Uterus (tissue), 4 donors: ENCODE results near the gene FHAD1. TPM values are rescaled to one million over a fixed set of nuclear protein-coding genes. Genes with fewer than 3 reads are reported as not detected.

Experiments used
- DNase-seq, 2 donors: peaks; one replicate each; pipeline ENCODE4 v3.0.0-alpha.2; 2019 to 2020
- H3K27ac ChIP-seq, 2 donors: fragments of 200-600 bp; sonication (generic); 1 replicate in 1 of 2; 2 replicates in 1 of 2; pipeline ENCODE4 v1.5.1; 2016 to 2018
- H3K27me3 ChIP-seq, 2 donors: fragments of 200-600 bp; sonication (generic); one replicate each; pipeline ENCODE4 v1.5.1; 2018 to 2019; ENCODE audit warnings: control low read depth in 1 of 2
- H3K36me3 ChIP-seq, 2 donors: fragments of 200-600 bp; sonication (generic); one replicate each; pipeline ENCODE4 v1.5.1; 2019; ENCODE audit warnings: control low read depth in 1 of 2
- H3K4me1 ChIP-seq, 2 donors: fragments of 200-600 bp; sonication (generic); one replicate each; pipeline ENCODE4 v1.5.1; 2018 to 2019; ENCODE audit warnings: control low read depth in 1 of 2
- H3K4me3 ChIP-seq, 2 donors: fragments of 200-600 bp; sonication (generic); 1 replicate in 1 of 2; 2 replicates in 1 of 2; pipeline ENCODE4 v1.5.1; 2018 to 2019; ENCODE audit warnings: mild to moderate bottlenecking in 1 of 2
- H3K9me3 ChIP-seq, 2 donors: fragments of 200-600 bp; sonication (generic); one replicate each; pipeline ENCODE4 v1.5.1; 2019; ENCODE audit warnings: control low read depth in 1 of 2
- POLR2A ChIP-seq, 2 donors: fragments of 450-650 bp; IDR thresholded peaks; one replicate each; pipeline ENCODE4 v1.6.1; 2016; ENCODE audit warnings: antibody characterized with exemption in 2 of 2, mild to moderate bottlenecking in 1 of 2, moderate library complexity in 1 of 2
- intact Hi-C: fragments of 100-400 bp; cut with DNase I; formaldehyde crosslinking; loops from one replicate; pipeline ENCODE4 v1.15.1; 2023; ENCODE audit warnings: low total_unique reads
- total RNA-seq, 4 donors: library from RNA; depleted of rRNA in 3 of 4; stranded (reverse); fragments of >200 nt in 3 of 4; gene quantifications; one replicate each; pipeline versions ENCODE4 v1.1.0 to v1.2.4, GENCODE V29; 2014 to 2023
- TF ChIP-seq, protein P1 (sequence below), 4 experiments: fragments of 200-600 bp in 2 of 4; fragments of 450-650 bp in 2 of 4; sonication (generic) in 2 of 4; IDR thresholded peaks; one replicate each; pipeline ENCODE4 v1.5.1; 2016 to 2019; ENCODE audit warnings: antibody characterized with exemption in 4 of 4, mild to moderate bottlenecking in 2 of 4, moderate library complexity in 1 of 4
- donor health status: DM: yes; HTN: yes; CAD: no.

The FHAD1 gene
- total RNA-seq, 4 donors from 2014 or later, result 1.1 to 4.1 TPM; not detected in 2

DNA sequence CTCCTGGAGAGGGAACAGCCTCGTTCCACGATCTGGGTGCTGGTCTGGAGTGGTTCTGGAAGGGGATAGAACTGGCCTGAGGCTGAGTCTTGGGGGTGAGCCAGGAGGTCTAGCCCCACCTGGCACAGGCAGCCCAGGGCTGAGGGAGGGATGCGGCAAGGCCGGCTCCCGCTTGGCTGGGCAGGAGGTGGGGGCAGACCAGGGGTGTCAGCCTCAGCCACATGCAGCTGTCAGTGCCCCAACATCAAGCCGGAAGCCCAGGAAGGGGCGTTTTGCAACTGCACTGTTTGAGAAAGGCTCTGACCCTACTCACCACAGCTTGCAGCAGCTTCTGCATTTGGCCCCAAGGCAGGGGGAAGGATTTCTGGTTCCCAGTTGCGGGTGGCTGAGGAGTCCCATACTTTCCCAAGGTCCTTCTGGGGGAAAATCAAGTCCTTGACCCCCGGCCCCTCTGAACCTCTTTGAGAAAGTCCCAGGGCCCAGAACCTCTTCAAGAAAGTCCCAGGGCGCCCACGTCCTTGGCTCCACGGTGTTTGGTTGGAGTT, 164.6 kb downstream of the FHAD1 start:
- H3K36me3 ChIP-seq, result no peaks in the 10 kb centered on the region
- intact Hi-C loops, result no loop called here
- H3K27ac ChIP-seq, result peak overlapping the region in 1 of 2 donors; percentile 90
- no peak for TF ChIP-seq POLR2A (IDR thresholded peaks at IDR 0.05)
- TF ChIP-seq, protein P1, sequence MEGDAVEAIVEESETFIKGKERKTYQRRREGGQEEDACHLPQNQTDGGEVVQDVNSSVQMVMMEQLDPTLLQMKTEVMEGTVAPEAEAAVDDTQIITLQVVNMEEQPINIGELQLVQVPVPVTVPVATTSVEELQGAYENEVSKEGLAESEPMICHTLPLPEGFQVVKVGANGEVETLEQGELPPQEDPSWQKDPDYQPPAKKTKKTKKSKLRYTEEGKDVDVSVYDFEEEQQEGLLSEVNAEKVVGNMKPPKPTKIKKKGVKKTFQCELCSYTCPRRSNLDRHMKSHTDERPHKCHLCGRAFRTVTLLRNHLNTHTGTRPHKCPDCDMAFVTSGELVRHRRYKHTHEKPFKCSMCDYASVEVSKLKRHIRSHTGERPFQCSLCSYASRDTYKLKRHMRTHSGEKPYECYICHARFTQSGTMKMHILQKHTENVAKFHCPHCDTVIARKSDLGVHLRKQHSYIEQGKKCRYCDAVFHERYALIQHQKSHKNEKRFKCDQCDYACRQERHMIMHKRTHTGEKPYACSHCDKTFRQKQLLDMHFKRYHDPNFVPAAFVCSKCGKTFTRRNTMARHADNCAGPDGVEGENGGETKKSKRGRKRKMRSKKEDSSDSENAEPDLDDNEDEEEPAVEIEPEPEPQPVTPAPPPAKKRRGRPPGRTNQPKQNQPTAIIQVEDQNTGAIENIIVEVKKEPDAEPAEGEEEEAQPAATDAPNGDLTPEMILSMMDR (IDR thresholded peaks at IDR 0.05), result no peak
- peaks cover 0 to 8% of the 10 kb centered on the region in 2 donors for H3K4me1 ChIP-seq
- no peak for DNase-seq
- no peaks in the 10 kb centered on the region for H3K9me3 ChIP-seq
- H3K27me3 ChIP-seq, result no peaks in the 10 kb centered on the region
- peak overlapping the region; percentile 65 to 93 for H3K4me3 ChIP-seq

DNA sequence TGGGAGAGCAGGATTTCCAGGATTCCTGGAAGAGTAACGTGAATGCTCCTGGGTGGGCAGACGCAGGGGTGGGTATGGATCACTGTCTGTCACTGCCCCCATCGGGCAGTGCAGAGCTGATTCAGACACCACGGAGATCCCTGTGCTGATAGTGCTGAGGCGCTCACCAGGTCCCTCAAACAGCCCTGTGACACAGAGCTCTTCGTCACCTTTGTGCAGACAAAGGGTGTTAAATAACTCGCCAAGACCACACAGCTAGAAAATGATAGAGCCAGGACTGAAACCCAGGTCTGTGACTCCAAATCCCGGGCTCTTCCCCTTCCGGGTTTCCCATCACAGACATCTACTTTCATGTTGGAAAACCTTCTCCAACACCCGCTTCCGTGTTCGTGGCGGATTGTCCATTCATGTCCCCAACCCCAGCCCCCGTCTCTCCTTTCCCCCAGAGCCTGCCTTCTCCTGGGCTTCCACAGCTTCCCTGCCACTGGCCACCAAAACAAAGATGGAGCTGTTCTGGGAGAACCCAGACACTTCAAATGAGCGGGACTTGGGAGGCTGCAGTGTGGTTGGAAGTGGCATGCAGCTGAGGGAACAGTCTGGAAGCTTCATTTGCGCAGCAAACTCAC, 165.3 kb downstream of the FHAD1 start:
- no peaks in the 10 kb centered on the region for H3K36me3 ChIP-seq
- intact Hi-C loops, result no loop called here
- H3K27ac ChIP-seq, result no peak overlapping the region
- H3K4me1 ChIP-seq, result peaks cover 0 to 8% of the 10 kb centered on the region in 2 donors
- DNase-seq, result no peak
- no peak overlapping the region for H3K4me3 ChIP-seq
- no peaks in the 10 kb centered on the region for H3K9me3 ChIP-seq
- TF ChIP-seq, protein P1 (IDR thresholded peaks at IDR 0.05), result no peak
- TF ChIP-seq POLR2A (IDR thresholded peaks at IDR 0.05), result no peak
- H3K27me3 ChIP-seq, result no peaks in the 10 kb centered on the region

GRCh38 chr1:15412843-15413242, 165.8 kb downstream of the FHAD1 start:
- Histone ChIP-seq H3K4me1 (peaks cover 0 to 8% of the 10 kb centered on the region in 2 donors), H3K27me3 (no peaks in the 10 kb centered on the region), H3K4me3 (no peak overlapping the region), H3K27ac (peak overlapping the region in 1 of 2 donors; percentile 1), H3K9me3 (no peaks in the 10 kb centered on the region), H3K36me3 (no peaks in the 10 kb centered on the region)
- intact Hi-C loops, result no loop called here
- no peak for DNase-seq
- no peak for TF ChIP-seq POLR2A (IDR thresholded peaks at IDR 0.05)
- TF ChIP-seq, protein P1 (IDR thresholded peaks at IDR 0.05), result no peak

DNA sequence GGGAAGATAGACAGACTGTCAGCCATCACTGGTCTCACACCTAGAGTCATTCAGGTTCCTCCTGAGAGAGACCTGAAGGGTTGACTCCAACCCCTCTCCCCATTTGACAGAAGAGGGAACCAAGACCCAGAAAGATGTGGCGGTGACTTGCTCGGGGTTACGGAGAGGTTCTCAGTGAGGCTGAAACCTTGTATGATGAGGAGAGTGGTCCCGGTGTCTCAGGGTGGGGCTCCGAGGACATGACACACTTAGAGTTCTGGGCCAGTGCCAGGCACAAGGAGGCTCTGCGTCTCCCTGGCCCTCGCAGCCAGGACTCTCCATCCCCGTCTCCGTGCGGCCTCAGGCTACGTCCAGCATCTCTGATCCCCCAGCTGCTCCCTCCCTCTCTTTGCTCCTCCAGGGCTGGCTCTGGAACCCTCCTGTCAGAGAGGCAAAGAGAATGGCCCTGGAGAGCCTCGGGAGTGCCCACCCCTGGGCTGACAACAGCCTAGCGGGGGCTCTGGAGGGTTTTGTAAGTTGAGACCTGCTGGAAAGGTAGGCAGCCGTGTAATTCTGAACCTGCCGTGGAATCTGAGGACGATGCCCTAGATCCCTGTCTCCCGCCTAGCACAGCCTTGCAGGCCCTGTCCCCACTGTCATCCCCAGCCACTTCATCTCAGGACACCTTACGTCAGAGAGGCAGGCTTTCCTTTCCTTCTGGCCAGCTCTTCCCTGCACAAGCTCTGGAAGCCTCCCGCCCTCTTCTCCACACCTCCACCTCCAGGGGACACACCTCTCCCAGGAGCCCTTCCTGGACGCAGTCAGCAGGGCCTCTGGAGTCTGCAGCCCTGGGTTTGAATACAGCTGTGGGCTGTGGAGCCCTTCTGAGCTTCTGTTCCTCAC, 166.8 kb downstream of the FHAD1 start:
- TF ChIP-seq, protein P1 (IDR thresholded peaks at IDR 0.05), result no peak
- no peak for TF ChIP-seq POLR2A (IDR thresholded peaks at IDR 0.05)
- Histone ChIP-seq H3K4me1 (peaks cover 0 to 8% of the 10 kb centered on the region in 2 donors), H3K4me3 (no peak overlapping the region)

More for the DNA sequence above, 166.8 kb downstream of the FHAD1 start:
- Histone ChIP-seq H3K27ac (no peak overlapping the region), H3K9me3 (no peaks in the 10 kb centered on the region), H3K36me3 (no peaks in the 10 kb centered on the region), H3K27me3 (no peaks in the 10 kb centered on the region)
- DNase-seq, result no peak
- intact Hi-C loops, result no loop called here
